ENCODE results near the gene EARS2. TPM values are rescaled to one million over a fixed set of nuclear protein-coding genes. Genes with fewer than 3 reads are reported as not detected.
A peak's percentile ranks its signal among the peaks of the same experiment; 100 is the strongest.

Gene EARS2
- total RNA-seq, 1 experiment from 2014 or later: 32.4 TPM

- DNase-seq (ENCODE audit: extremely low read depth, low read depth): no peak
These were observed 48.3 kb downstream of the EARS2 start for GRCh38 chr16:23508589-23509440.

- no peak for DNase-seq (ENCODE audit: extremely low read depth, low read depth)
These were observed 50.5 kb downstream of the EARS2 start for GRCh38 chr16:23506606-23506994.

- DNase-seq (ENCODE audit: extremely low read depth, low read depth): no peak
These were observed 51.2 kb downstream of the EARS2 start for GRCh38 chr16:23505671-23506605.

GRCh38 chr16:23505180-23505665 is 51.9 kb downstream of the EARS2 start:
- no peak for DNase-seq (ENCODE audit: extremely low read depth, low read depth)

GRCh38 chr16:23504453-23505179 is 52.5 kb downstream of the EARS2 start:
- peak; percentile 83 for DNase-seq (ENCODE audit: extremely low read depth, low read depth)

GRCh38 chr16:23504076-23504452 is 53.1 kb downstream of the EARS2 start:
- DNase-seq (ENCODE audit: extremely low read depth, low read depth): no peak

- DNase-seq (ENCODE audit: extremely low read depth, low read depth): no peak
These were observed 54.7 kb downstream of the EARS2 start for GRCh38 chr16:23502466-23502865.

GRCh38 chr16:23501291-23501690 is 55.9 kb downstream of the EARS2 start:
- DNase-seq (ENCODE audit: extremely low read depth, low read depth): no peak

GRCh38 chr16:23500862-23501225 is 56.3 kb downstream of the EARS2 start:
- no peak for DNase-seq (ENCODE audit: extremely low read depth, low read depth)

- no peak for DNase-seq (ENCODE audit: extremely low read depth, low read depth)
These were observed 56.8 kb downstream of the EARS2 start for GRCh38 chr16:23500212-23500861.

GRCh38 chr16:23499801-23500200 is 57.3 kb downstream of the EARS2 start:
- DNase-seq (ENCODE audit: extremely low read depth, low read depth): no peak

- no peak for DNase-seq (ENCODE audit: extremely low read depth, low read depth)
These were observed 58.3 kb downstream of the EARS2 start for GRCh38 chr16:23498863-23499262.

GRCh38 chr16:23497543-23497868 is 59.6 kb downstream of the EARS2 start:
- no peak for DNase-seq (ENCODE audit: extremely low read depth, low read depth)

GRCh38 chr16:23496821-23497542 is 60.2 kb downstream of the EARS2 start:
- DNase-seq (ENCODE audit: extremely low read depth, low read depth): no peak

GRCh38 chr16:23495671-23496070 is 61.5 kb downstream of the EARS2 start:
- DNase-seq (ENCODE audit: extremely low read depth, low read depth): no peak

GRCh38 chr16:23494188-23494587 is 63.0 kb downstream of the EARS2 start:
- DNase-seq (ENCODE audit: extremely low read depth, low read depth): no peak

- DNase-seq (ENCODE audit: extremely low read depth, low read depth): no peak
These were observed 65.4 kb downstream of the EARS2 start for GRCh38 chr16:23491490-23492391.

- DNase-seq (ENCODE audit: extremely low read depth, low read depth): no peak
These were observed 70.7 kb downstream of the EARS2 start for GRCh38 chr16:23486480-23486879.

GRCh38 chr16:23485841-23486240 is 71.3 kb downstream of the EARS2 start:
- no peak for DNase-seq (ENCODE audit: extremely low read depth, low read depth)

Data from NCI-H460 (cell line).